Epidermal melanocyte (primary cell): Measurements from ENCODE around the gene PCGF6.
"Not testable (repeated sequence)": the region's sequence is repeated elsewhere in the genome, so short reads cannot be mapped to it uniquely, and the experiment has no call there.

Experiments used
- DNase-seq: peaks from one replicate; pipeline ENCODE4 v3.0.0; 2011; ENCODE audit warnings: low spot score; ENCODE audit not compliant: insufficient read length

Gene PCGF6

GRCh38 chr10:103316087-103316486 lies 34.9 kb downstream of the PCGF6 start:
- DNase-seq, result no peak

GRCh38 chr10:103310197-103310596 lies 40.7 kb downstream of the PCGF6 start:
- no peak for DNase-seq

GRCh38 chr10:103307594-103307993 lies 43.3 kb downstream of the PCGF6 start:
- no peak for DNase-seq

GRCh38 chr10:103295374-103296015 lies 55.4 kb downstream of the PCGF6 start:
- no peak for DNase-seq

GRCh38 chr10:103291588-103291987 lies 59.4 kb downstream of the PCGF6 start:
- DNase-seq, result no peak

- DNase-seq, result no peak
Observed at GRCh38 chr10:103287992-103288391, 62.9 kb downstream of the PCGF6 start.

- DNase-seq, result no peak
Observed at GRCh38 chr10:103284170-103284569, 66.8 kb downstream of the PCGF6 start.

- no peak for DNase-seq
Observed at GRCh38 chr10:103282961-103283360, 68.0 kb downstream of the PCGF6 start.

- DNase-seq, result no peak
Observed at GRCh38 chr10:103281753-103282152, 69.2 kb downstream of the PCGF6 start.

GRCh38 chr10:103280506-103280905 lies 70.4 kb downstream of the PCGF6 start:
- DNase-seq, result no peak

- no peak for DNase-seq
Observed at GRCh38 chr10:103280031-103280430, 70.9 kb downstream of the PCGF6 start.

GRCh38 chr10:103278862-103279298 lies 72.1 kb downstream of the PCGF6 start:
- DNase-seq, result no peak

GRCh38 chr10:103278537-103278823 lies 72.5 kb downstream of the PCGF6 start:
- DNase-seq, result no peak

- DNase-seq, result no peak
Observed at GRCh38 chr10:103277713-103278536, 73.0 kb downstream of the PCGF6 start.

- no peak for DNase-seq
Observed at GRCh38 chr10:103276896-103277712, 73.8 kb downstream of the PCGF6 start, which contains the start of gene INA. Gene INA, plus strand, starts transcription at chr10:103277138. Its CDS starts 74 bp downstream, at chr10:103277212.

GRCh38 chr10:103276251-103276895 lies 74.6 kb downstream of the PCGF6 start:
- no peak for DNase-seq

GRCh38 chr10:103273041-103273441 lies 77.9 kb downstream of the PCGF6 start:
- DNase-seq, result peak; percentile 90

GRCh38 chr10:103265717-103266329 lies 85.1 kb downstream of the PCGF6 start:
- no peak for DNase-seq

- no peak for DNase-seq
Observed at GRCh38 chr10:103262229-103262628, 88.7 kb downstream of the PCGF6 start.

- no peak for DNase-seq
Observed at GRCh38 chr10:103259989-103260388, 91.0 kb downstream of the PCGF6 start.

- not testable (repeated sequence) for DNase-seq
Observed at GRCh38 chr10:103258928-103259327, 92.0 kb downstream of the PCGF6 start.
